ENCODE measurements around the gene AGO1. TPM values are rescaled to one million over a fixed set of nuclear protein-coding genes. Genes with fewer than 3 reads are reported as not detected.
"Not testable (repeated sequence)": the region's sequence is repeated elsewhere in the genome, so short reads cannot be mapped to it uniquely, and the experiment has no call there.

AGO1 gene
- total RNA-seq, 1 donor from 2014 or later, result 110 TPM

DNA sequence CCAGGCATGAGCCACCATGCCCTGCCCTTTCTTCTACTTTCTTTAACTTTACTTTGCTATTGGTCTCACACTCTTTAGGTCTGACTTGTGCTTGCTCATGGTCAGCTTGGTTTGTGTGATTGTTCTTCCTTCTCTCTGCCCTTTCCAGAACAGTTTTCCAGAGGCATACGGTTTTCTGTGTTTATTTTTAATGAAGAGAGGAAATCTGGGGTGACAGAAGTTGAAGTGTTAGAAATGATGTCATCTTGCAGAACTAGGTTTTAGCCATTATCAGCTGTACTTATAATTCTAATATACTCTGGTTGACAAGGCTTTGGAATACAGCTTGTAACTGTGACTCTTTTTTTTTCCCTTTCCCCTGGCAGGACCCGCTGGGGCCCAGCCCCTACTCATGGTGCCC is 62.3 kb downstream of the AGO1 start:
- H3K4me1 Mint-ChIP-seq (ENCODE audit: low read depth), result no peaks in the 10 kb centered on the region
- no peak for DNase-seq (ENCODE audit: low spot score, unreplicated experiment)
- TF ChIP-seq, protein P1, sequence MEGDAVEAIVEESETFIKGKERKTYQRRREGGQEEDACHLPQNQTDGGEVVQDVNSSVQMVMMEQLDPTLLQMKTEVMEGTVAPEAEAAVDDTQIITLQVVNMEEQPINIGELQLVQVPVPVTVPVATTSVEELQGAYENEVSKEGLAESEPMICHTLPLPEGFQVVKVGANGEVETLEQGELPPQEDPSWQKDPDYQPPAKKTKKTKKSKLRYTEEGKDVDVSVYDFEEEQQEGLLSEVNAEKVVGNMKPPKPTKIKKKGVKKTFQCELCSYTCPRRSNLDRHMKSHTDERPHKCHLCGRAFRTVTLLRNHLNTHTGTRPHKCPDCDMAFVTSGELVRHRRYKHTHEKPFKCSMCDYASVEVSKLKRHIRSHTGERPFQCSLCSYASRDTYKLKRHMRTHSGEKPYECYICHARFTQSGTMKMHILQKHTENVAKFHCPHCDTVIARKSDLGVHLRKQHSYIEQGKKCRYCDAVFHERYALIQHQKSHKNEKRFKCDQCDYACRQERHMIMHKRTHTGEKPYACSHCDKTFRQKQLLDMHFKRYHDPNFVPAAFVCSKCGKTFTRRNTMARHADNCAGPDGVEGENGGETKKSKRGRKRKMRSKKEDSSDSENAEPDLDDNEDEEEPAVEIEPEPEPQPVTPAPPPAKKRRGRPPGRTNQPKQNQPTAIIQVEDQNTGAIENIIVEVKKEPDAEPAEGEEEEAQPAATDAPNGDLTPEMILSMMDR (IDR thresholded peaks at IDR 0.05; ENCODE audit: unreplicated experiment), result no peak
- H3K36me3 Mint-ChIP-seq (ENCODE audit: insufficient read depth), result peaks cover 4% of the 10 kb centered on the region
- no peaks in the 10 kb centered on the region for H3K27me3 Mint-ChIP-seq
- H3K27ac Mint-ChIP-seq, result no peak overlapping the region
- no peak overlapping the region for H3K4me3 Mint-ChIP-seq (ENCODE audit: low read depth)
- H3K9me3 Mint-ChIP-seq (ENCODE audit: low read depth), result no peaks in the 10 kb centered on the region

DNA sequence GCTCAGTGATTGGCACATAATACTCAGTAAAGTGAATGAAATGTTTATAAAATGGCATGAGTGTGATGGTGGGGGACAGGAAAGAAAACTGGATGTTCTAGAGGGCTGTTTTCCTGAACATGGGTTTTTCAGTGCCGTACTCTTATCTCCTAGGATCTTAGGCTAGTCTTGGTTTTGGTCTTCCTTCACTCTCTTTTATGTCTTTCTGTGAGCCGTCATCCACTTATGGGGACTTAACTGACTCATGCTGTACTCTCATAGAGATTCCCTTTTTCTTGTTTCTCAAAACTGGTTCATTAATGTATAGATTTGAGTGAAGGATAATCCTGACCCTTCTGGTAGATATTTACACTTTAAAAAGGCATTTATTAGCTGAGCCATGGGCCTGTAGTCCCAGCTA is 64.5 kb downstream of the AGO1 start:
- H3K4me3 Mint-ChIP-seq (ENCODE audit: low read depth), result no peak overlapping the region
- DNase-seq (ENCODE audit: low spot score, unreplicated experiment), result no peak
- TF ChIP-seq, protein P1 (IDR thresholded peaks at IDR 0.05; ENCODE audit: unreplicated experiment), result no peak
- no peaks in the 10 kb centered on the region for H3K4me1 Mint-ChIP-seq (ENCODE audit: low read depth)
- H3K36me3 Mint-ChIP-seq (ENCODE audit: insufficient read depth), result peaks cover 4% of the 10 kb centered on the region
- H3K27me3 Mint-ChIP-seq, result no peaks in the 10 kb centered on the region
- H3K27ac Mint-ChIP-seq, result no peak overlapping the region
- H3K9me3 Mint-ChIP-seq (ENCODE audit: low read depth), result no peaks in the 10 kb centered on the region

DNA sequence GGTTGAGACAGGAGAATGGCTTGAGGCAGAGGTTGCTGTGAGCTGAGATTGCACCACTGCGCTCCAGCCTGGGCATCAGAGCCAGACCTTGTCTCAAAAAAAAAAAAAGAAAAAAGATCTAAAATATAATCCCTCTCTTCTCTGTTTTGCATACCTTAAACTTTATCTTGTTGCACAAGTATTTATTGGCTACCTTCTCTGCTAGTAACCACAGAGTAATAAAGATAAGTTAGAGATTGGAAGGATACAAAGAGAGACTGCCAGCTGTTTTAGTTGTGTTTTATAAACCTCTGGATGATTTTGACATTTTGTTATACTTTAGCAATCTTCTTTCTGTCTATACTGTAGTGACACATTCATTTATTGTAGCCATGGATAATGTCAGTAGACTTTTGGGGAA is 75.5 kb downstream of the AGO1 start:
- peaks cover 2% of the 10 kb centered on the region for H3K4me1 Mint-ChIP-seq (ENCODE audit: low read depth)

DNA sequence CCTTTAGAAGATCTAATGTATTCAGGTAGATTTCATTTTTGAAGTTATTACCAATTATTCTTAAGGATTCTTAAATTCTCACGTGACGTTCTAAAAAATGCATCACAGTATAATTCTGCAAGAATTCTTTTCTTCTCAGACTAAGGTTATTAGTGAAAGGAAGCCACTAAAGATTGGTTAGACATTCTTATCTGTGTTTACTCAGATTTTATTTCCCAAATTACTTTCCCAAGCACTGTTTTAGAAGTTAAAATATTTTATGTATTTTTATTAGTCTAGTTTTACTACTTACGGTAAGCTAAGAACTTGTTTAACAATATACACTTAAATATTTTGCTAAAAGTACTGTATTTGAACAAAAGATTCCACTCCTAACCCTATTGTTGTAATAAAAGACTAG is 76.3 kb downstream of the AGO1 start:
- Mint-ChIP-seq H3K4me3 (ENCODE audit: low read depth) (no peak overlapping the region), H3K36me3 (ENCODE audit: insufficient read depth) (peaks cover 6% of the 10 kb centered on the region), H3K27me3 (no peaks in the 10 kb centered on the region), H3K27ac (no peak overlapping the region), H3K4me1 (ENCODE audit: low read depth) (peaks cover 2% of the 10 kb centered on the region), H3K9me3 (ENCODE audit: low read depth) (peaks cover 2% of the 10 kb centered on the region)
- DNase-seq (ENCODE audit: low spot score, unreplicated experiment), result no peak
- TF ChIP-seq, protein P1 (IDR thresholded peaks at IDR 0.05; ENCODE audit: unreplicated experiment), result no peak

More for the DNA sequence above, 75.5 kb downstream of the AGO1 start:
- Mint-ChIP-seq H3K36me3 (ENCODE audit: insufficient read depth) (peaks cover 5% of the 10 kb centered on the region), H3K27me3 (no peaks in the 10 kb centered on the region), H3K9me3 (ENCODE audit: low read depth) (no peaks in the 10 kb centered on the region), H3K4me3 (ENCODE audit: low read depth) (no peak overlapping the region), H3K27ac (no peak overlapping the region)
- no peak for DNase-seq (ENCODE audit: low spot score, unreplicated experiment)
- TF ChIP-seq, protein P1 (IDR thresholded peaks at IDR 0.05; ENCODE audit: unreplicated experiment), result no peak

DNA sequence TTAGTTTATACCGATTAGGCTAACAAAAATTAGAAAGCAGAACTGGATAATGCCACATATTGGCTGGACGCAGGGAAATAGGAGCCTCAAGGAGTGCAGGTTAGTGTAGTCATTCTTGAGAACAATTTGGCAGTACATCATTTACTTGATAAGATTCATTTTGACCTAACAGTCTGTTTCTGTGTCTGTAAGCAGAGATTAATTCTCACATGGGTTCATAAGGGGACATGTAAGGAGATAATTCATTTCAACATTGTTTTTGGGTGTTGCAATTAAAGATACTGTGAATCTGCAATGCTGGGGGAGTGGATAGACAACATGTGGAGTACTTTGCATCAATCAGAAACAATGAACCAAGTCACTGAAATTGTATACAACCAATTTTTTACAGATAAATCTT is 79.9 kb downstream of the AGO1 start:
- H3K9me3 Mint-ChIP-seq (ENCODE audit: low read depth), result peaks cover 3% of the 10 kb centered on the region
- TF ChIP-seq, protein P1 (IDR thresholded peaks at IDR 0.05; ENCODE audit: unreplicated experiment), result no peak
- H3K4me3 Mint-ChIP-seq (ENCODE audit: low read depth), result no peak overlapping the region
- H3K27me3 Mint-ChIP-seq, result no peaks in the 10 kb centered on the region
- no peak overlapping the region for H3K27ac Mint-ChIP-seq
- H3K4me1 Mint-ChIP-seq (ENCODE audit: low read depth), result peaks cover 2% of the 10 kb centered on the region
- H3K36me3 Mint-ChIP-seq (ENCODE audit: insufficient read depth), result peaks cover 6% of the 10 kb centered on the region
- no peak for DNase-seq (ENCODE audit: low spot score, unreplicated experiment)

DNA sequence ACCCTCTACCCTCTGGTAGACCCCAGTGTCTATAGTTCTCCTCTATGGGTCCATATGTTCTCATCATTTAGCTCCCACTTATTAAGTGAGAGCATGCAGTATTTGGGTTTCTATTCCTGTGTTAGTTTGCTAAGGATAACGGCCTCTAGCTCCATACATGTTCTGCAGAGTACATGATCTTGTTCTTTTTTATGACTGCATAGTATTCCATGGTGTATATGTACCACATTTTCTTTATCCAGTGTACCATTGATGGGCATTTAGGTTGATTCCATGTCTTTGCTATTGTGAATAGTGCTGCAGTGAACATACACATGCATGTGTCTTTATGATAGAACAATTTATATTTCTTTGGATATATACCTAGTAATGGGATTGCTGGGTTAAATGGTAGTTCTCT is 81.3 kb downstream of the AGO1 start:
- H3K4me1 Mint-ChIP-seq (ENCODE audit: low read depth); H3K9me3 Mint-ChIP-seq (ENCODE audit: low read depth); H3K27ac Mint-ChIP-seq; H3K4me3 Mint-ChIP-seq (ENCODE audit: low read depth); H3K27me3 Mint-ChIP-seq; DNase-seq (ENCODE audit: low spot score, unreplicated experiment): not testable (repeated sequence)
- peaks cover 17% of the 10 kb centered on the region for H3K36me3 Mint-ChIP-seq (ENCODE audit: insufficient read depth)

Data from progenitor cell of endocrine pancreas (in vitro differentiated cells).